Loucy (cell line): ENCODE results near the gene SNRNP25.

ENCODE experiments used
- EZH2phosphoT487 ChIP-seq: fragments of 200-600 bp; IDR thresholded peaks from 2 replicates; pipeline ENCODE4 v1.6.1; 2018; ENCODE audit warnings: antibody characterized with exemption, mild to moderate bottlenecking, moderate library complexity, borderline replicate concordance
- TF ChIP-seq, protein P1 (sequence below): fragments of 200-600 bp; sonication (generic); conservative IDR thresholded peaks from 2 replicates; pipeline ENCODE4 v1.5.1; 2014; ENCODE audit warnings: mild to moderate bottlenecking, antibody characterized with exemption, low read length

- TF ChIP-seq, protein P1, sequence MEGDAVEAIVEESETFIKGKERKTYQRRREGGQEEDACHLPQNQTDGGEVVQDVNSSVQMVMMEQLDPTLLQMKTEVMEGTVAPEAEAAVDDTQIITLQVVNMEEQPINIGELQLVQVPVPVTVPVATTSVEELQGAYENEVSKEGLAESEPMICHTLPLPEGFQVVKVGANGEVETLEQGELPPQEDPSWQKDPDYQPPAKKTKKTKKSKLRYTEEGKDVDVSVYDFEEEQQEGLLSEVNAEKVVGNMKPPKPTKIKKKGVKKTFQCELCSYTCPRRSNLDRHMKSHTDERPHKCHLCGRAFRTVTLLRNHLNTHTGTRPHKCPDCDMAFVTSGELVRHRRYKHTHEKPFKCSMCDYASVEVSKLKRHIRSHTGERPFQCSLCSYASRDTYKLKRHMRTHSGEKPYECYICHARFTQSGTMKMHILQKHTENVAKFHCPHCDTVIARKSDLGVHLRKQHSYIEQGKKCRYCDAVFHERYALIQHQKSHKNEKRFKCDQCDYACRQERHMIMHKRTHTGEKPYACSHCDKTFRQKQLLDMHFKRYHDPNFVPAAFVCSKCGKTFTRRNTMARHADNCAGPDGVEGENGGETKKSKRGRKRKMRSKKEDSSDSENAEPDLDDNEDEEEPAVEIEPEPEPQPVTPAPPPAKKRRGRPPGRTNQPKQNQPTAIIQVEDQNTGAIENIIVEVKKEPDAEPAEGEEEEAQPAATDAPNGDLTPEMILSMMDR = no peak
- TF ChIP-seq EZH2phosphoT487 = no peak
These were observed 50.7 kb downstream of the SNRNP25 start for GRCh38 chr16:104355-104754.
